Osteocyte (in vitro differentiated cells): Measurements from ENCODE around the gene DSTYK. TPM values are rescaled to one million over a fixed set of nuclear protein-coding genes. Genes with fewer than 3 reads are reported as not detected.
A peak's percentile ranks its signal among the peaks of the same experiment; 100 is the strongest.

Source experiments
- DNase-seq: peaks from one replicate; pipeline ENCODE4 v3.0.0; 2021; ENCODE audit warnings: mixed read lengths; ENCODE audit not compliant: unreplicated experiment; ENCODE audit errors: extremely low spot score
- H3K27ac Mint-ChIP-seq: one replicate; pipeline ENCODE4 v1.8.0; 2021; ENCODE audit warnings: mild to moderate bottlenecking, mixed read lengths; ENCODE audit not compliant: unreplicated experiment
- H3K27me3 Mint-ChIP-seq: one replicate; pipeline ENCODE4 v1.8.0; 2021; ENCODE audit warnings: mixed read lengths; ENCODE audit not compliant: unreplicated experiment
- H3K36me3 Mint-ChIP-seq: one replicate; pipeline ENCODE4 v1.8.0; 2021; ENCODE audit warnings: mixed read lengths; ENCODE audit not compliant: unreplicated experiment
- H3K4me1 Mint-ChIP-seq: one replicate; pipeline ENCODE4 v1.8.0; 2021; ENCODE audit warnings: mixed read lengths; ENCODE audit not compliant: unreplicated experiment
- H3K4me3 Mint-ChIP-seq: one replicate; pipeline ENCODE4 v1.8.0; 2021; ENCODE audit warnings: mild to moderate bottlenecking, moderate library complexity, mixed read lengths; ENCODE audit not compliant: unreplicated experiment
- H3K9me3 Mint-ChIP-seq: one replicate; pipeline ENCODE4 v1.8.0; 2021; ENCODE audit warnings: mixed read lengths; ENCODE audit not compliant: unreplicated experiment
- CTCF ChIP-seq: fragments of 200-600 bp; sonication (generic); IDR thresholded peaks from 2 replicates; pipeline ENCODE4 v1.5.0; 2021; ENCODE audit warnings: antibody characterized with exemption, mild to moderate bottlenecking, moderate library complexity
- total RNA-seq: library from RNA; stranded (reverse); gene quantifications from 2 replicates; pipeline ENCODE4 v1.2.1, GENCODE V29; 2021

DSTYK gene
- total RNA-seq, 1 donor from 2014 or later, result 15.3 TPM

- peak; percentile 27 for DNase-seq
- H3K9me3 Mint-ChIP-seq, result no peaks in the 10 kb centered on the region
- no peak for TF ChIP-seq CTCF
- H3K4me3 Mint-ChIP-seq, result peak overlapping the region; percentile 84
- peaks cover 27% of the 10 kb centered on the region for H3K4me1 Mint-ChIP-seq
- no peaks in the 10 kb centered on the region for H3K36me3 Mint-ChIP-seq
- H3K27me3 Mint-ChIP-seq, result peaks cover 32% of the 10 kb centered on the region
- no peak overlapping the region for H3K27ac Mint-ChIP-seq
These were observed 15.5 kb upstream of the DSTYK start for GRCh38 chr1:205226868-205227583.

DNA sequence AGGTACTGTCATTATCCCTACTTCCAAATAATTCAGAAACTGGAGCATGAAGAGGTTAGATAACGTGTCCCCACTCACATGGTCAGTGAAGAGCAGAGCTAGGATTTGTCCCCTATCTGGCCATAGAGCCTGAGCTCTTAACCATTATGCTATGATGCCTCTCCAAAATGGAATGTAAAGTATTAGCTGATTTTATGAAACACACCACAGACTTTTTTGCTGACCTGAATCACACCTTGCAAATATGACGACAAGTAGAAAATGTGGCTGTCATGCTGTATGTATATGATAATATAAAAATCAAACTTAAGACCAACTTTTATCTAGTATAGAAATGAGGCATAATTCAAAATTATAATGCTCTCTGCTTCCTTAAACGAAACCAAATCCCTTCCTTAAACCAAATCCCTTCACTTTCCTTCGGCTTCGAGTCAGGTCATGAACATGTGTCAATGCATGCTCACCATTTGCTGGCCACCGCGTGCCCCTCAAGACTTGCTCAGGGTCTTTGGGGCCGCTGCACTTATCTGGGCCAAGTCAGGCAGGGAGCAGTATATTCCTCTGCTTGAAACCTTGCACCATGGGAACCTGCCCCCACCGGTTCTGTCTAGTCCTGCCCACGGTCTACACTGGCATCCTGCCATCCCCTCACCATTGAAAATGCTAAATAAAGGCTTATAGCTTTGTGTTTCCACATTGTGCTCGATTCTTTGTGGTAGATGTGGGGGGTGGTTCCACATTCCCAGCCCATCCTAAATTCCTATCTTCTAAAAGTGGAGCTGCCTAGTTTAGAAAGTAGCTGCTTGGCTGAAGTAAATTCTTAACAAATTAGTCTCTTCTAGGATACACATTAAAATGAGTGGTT is 14.6 kb upstream of the DSTYK start:
- H3K4me1 Mint-ChIP-seq, result peaks cover 27% of the 10 kb centered on the region
- H3K27ac Mint-ChIP-seq, result no peak overlapping the region
- peaks cover 32% of the 10 kb centered on the region for H3K27me3 Mint-ChIP-seq
- H3K36me3 Mint-ChIP-seq, result no peaks in the 10 kb centered on the region
- H3K9me3 Mint-ChIP-seq, result no peaks in the 10 kb centered on the region
- no peak overlapping the region for H3K4me3 Mint-ChIP-seq
- DNase-seq, result peak; percentile 65
- TF ChIP-seq CTCF, result no peak

DNA sequence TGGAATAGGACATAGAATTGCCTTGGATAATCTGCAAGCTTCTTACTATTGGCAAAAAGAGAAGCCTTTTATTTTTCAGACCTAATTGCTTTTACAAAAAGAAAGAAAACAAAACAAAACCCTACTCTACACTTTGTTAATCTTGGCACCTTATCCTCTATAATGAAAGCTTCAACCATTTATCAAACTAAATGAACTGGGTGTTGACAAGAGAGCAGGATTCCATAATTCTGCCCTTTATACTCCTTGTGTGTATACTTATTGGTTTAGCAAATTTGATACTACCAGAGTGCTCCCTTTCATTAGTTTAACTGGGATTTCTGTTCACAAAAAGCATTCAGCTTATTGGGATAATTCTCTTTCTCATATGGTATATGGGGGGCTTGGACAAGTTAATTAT is 13.2 kb upstream of the DSTYK start:
- peaks cover 32% of the 10 kb centered on the region for H3K27me3 Mint-ChIP-seq
- DNase-seq, result no peak
- no peaks in the 10 kb centered on the region for H3K36me3 Mint-ChIP-seq
- H3K9me3 Mint-ChIP-seq, result no peaks in the 10 kb centered on the region
- H3K27ac Mint-ChIP-seq, result no peak overlapping the region
- no peak overlapping the region for H3K4me3 Mint-ChIP-seq
- peaks cover 23% of the 10 kb centered on the region for H3K4me1 Mint-ChIP-seq
- TF ChIP-seq CTCF, result no peak

GRCh38 chr1:205220421-205220820 is 8.9 kb upstream of the DSTYK start:
- Mint-ChIP-seq H3K27ac (no peak overlapping the region), H3K27me3 (peaks cover 32% of the 10 kb centered on the region)

More at GRCh38 chr1:205220421-205220820, 8.9 kb upstream of the DSTYK start:
- no peaks in the 10 kb centered on the region for H3K4me1 Mint-ChIP-seq
- no peak for DNase-seq
- no peak for TF ChIP-seq CTCF
- H3K9me3 Mint-ChIP-seq, result no peaks in the 10 kb centered on the region
- H3K36me3 Mint-ChIP-seq, result no peaks in the 10 kb centered on the region
- no peak overlapping the region for H3K4me3 Mint-ChIP-seq
